ENCODE results near the gene CBFA2T3.

Gene CBFA2T3

DNA sequence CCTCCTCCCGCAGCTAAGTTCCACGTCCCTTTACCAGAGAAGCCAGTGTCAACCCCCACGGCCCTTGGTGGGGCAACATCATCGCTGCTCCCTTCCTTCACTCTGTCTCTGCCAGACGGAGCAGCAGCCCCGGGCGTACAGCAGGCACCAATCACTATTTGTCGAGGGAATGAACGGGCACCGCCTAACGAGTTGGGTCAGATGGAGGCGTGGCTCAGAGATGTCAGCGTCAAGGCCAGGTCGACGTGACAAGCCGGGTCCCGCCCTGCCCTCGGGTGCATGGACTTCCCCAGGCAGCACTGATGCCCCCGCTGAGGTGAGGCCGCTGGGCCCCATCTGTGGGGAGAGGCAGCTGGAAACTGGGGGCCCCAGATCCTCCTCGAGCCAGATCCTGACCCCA, 50.0 kb downstream of the CBFA2T3 start:
- no peak overlapping the region for H3K27ac ChIP-seq (ENCODE audit: low read length)
- no peaks in the 10 kb centered on the region for H3K9me3 ChIP-seq (ENCODE audit: control insufficient read depth in 1 of 2, low read length in 2 of 2)
- peaks cover 0 to 8% of the 10 kb centered on the region in 2 donors for H3K4me1 ChIP-seq (ENCODE audit: control insufficient read depth in 1 of 2, insufficient read depth in 2 of 2, low read length in 2 of 2)
- H3K36me3 ChIP-seq (ENCODE audit: control insufficient read depth in 1 of 2, insufficient read depth in 2 of 2, low read length in 2 of 2) = no peaks in the 10 kb centered on the region
- H3K27me3 ChIP-seq (ENCODE audit: low read depth, low read length) = no peaks in the 10 kb centered on the region
- H3K4me3 ChIP-seq (ENCODE audit: low read depth in 1 of 2, low read length in 2 of 2) = no peak overlapping the region

DNA sequence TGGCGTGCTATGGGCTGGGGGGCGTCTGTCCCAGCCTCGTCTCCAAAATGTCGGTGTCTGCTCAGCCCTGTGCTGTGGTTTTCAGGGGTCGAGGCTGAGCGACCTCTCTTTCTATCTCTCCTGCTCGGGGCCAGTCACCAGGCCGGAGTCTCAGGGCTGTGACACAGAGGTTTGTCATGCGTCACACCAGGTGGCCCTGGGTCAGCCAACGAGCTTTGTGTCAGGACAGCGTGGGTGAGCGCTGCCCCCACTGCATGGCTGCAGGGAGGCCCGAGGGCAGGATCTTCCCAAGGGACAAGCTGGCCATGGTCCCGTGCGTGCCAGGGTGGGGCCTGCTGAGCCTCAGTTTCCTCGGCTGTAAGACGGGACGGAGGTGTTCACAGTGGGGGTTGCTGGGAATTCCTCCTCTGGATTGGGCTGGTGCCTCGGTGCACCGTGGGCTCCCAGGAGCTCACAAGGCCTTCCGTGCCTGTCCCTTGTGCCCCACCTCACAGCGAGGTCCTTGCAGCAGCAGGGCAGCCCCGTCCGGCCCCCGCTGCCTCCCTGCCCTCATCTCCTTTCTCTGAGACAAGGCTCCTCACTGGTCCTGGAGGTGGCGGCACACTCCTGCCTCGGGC, 50.5 kb downstream of the CBFA2T3 start:
- no peak overlapping the region for H3K4me3 ChIP-seq (ENCODE audit: low read depth in 1 of 2, low read length in 2 of 2)
- no peaks in the 10 kb centered on the region for H3K27me3 ChIP-seq (ENCODE audit: low read depth, low read length)
- no peaks in the 10 kb centered on the region for H3K36me3 ChIP-seq (ENCODE audit: control insufficient read depth in 1 of 2, insufficient read depth in 2 of 2, low read length in 2 of 2)
- H3K9me3 ChIP-seq (ENCODE audit: control insufficient read depth in 1 of 2, low read length in 2 of 2) = no peaks in the 10 kb centered on the region
- H3K27ac ChIP-seq (ENCODE audit: low read length) = no peak overlapping the region
- peaks cover 0 to 14% of the 10 kb centered on the region in 2 donors for H3K4me1 ChIP-seq (ENCODE audit: control insufficient read depth in 1 of 2, insufficient read depth in 2 of 2, low read length in 2 of 2)

DNA sequence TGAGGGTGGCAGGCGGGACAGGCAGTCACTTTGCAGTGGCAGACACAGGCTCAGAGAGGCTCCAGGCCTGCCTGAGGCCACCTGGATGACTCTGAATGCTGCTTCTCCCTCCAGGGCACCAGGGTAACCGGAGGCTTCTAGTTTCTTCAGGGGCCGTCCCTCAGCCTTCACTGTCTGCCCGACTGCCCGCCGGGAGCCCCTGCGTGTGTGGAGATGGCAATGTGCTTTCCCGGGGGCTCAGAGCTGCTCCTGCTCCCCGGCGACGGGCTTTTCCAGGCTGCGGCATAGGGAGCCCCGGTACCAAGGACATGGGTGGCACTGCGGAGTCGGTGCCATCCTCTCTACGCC, 51.5 kb downstream of the CBFA2T3 start:
- Histone ChIP-seq H3K27me3 (ENCODE audit: low read depth, low read length) (no peaks in the 10 kb centered on the region), H3K4me1 (ENCODE audit: control insufficient read depth in 1 of 2, insufficient read depth in 2 of 2, low read length in 2 of 2) (peaks cover 0 to 23% of the 10 kb centered on the region in 2 donors), H3K27ac (ENCODE audit: low read length) (no peak overlapping the region), H3K36me3 (ENCODE audit: control insufficient read depth in 1 of 2, insufficient read depth in 2 of 2, low read length in 2 of 2) (no peaks in the 10 kb centered on the region), H3K9me3 (ENCODE audit: control insufficient read depth in 1 of 2, low read length in 2 of 2) (no peaks in the 10 kb centered on the region), H3K4me3 (ENCODE audit: low read depth in 1 of 2, low read length in 2 of 2) (no peak overlapping the region)

DNA sequence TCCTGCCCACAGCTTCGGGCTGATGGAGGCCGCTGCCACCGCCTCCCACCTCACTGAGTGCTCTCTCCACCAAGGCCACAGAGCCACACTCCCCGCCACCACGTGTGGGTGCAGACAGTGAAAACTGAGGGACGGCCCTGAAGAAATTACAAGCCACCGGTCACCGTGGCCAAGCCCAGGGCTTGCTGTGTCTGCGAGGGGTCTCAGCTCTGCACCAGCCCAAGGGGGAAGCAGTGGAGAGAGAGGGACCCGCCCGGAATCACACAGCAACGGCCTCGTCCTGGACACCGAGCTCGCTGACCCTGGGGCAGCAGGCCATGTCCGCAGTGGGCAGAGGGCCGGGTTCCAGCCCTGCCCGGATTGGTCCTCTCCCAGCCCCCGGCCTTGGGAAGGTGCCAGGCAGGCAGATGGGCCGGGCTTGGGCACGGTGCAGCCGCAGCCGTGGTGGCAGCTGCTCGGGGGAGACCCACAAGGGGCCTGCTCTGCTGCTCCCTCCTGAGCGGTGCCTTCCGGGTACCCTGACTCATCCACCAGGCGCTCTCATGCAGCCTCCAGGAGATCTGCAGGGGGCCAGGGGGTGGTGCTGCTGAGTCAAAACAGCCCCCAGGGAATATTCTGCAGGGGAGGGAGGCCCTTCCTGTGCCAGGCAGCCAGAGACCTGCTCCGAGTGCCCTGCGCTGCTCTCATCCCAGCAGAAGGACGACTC, 52.0 kb downstream of the CBFA2T3 start:
- no peaks in the 10 kb centered on the region for H3K27me3 ChIP-seq (ENCODE audit: low read depth, low read length)
- H3K4me3 ChIP-seq (ENCODE audit: low read depth in 1 of 2, low read length in 2 of 2) = no peak overlapping the region
- peaks cover 0 to 25% of the 10 kb centered on the region in 2 donors for H3K4me1 ChIP-seq (ENCODE audit: control insufficient read depth in 1 of 2, insufficient read depth in 2 of 2, low read length in 2 of 2)
- H3K36me3 ChIP-seq (ENCODE audit: control insufficient read depth in 1 of 2, insufficient read depth in 2 of 2, low read length in 2 of 2) = no peaks in the 10 kb centered on the region
- H3K9me3 ChIP-seq (ENCODE audit: control insufficient read depth in 1 of 2, low read length in 2 of 2) = no peaks in the 10 kb centered on the region
- H3K27ac ChIP-seq (ENCODE audit: low read length) = no peak overlapping the region

DNA sequence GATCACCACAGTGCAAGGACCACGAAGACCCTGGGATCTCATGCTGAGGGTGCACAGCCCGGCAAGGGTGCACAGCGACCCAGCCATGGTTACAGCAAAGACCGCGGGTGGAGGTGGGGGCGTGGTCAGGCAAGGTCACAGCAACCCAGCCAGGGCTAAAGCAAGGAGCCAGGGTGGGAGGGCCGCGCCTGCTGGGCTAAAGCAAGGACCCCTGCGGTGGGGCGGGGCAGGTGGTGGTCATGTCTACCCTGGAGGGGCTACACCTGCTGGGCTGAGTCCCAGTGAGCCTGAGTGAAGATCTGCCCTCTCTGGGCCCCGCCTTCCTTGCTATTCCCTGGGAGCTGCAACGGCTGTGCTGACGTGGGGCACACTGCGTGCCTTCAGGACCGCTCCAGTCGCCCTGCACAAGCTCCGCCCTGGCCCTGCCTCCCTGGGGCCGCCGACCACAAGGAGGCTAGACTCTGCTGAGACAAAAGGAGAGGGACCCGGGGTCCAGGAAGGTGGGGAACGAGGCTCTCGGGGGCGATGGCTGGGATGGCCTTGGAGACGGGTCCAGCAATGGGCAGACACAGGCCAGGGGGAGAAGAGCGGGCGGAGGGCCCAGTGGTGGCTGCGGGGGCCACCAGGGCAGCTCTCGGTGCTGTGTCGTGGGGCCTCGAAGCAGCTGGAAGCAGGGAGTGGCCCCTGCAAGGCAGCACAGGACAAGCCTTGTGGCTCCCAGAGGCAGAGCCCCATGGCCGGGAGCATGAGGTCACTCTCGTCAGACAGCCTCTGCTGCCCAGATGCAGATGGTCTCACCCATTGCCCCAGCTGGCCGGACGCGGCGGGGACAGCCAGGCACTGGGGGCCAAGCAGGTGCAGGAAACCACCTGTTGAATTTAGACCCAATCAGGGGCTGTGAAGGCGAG, 52.8 kb downstream of the CBFA2T3 start:
- Histone ChIP-seq H3K4me3 (ENCODE audit: low read depth in 1 of 2, low read length in 2 of 2) (no peak overlapping the region), H3K27ac (ENCODE audit: low read length) (no peak overlapping the region), H3K9me3 (ENCODE audit: control insufficient read depth in 1 of 2, low read length in 2 of 2) (no peaks in the 10 kb centered on the region), H3K27me3 (ENCODE audit: low read depth, low read length) (no peaks in the 10 kb centered on the region), H3K4me1 (ENCODE audit: control insufficient read depth in 1 of 2, insufficient read depth in 2 of 2, low read length in 2 of 2) (peaks cover 0 to 25% of the 10 kb centered on the region in 2 donors), H3K36me3 (ENCODE audit: control insufficient read depth in 1 of 2, insufficient read depth in 2 of 2, low read length in 2 of 2) (no peaks in the 10 kb centered on the region)

DNA sequence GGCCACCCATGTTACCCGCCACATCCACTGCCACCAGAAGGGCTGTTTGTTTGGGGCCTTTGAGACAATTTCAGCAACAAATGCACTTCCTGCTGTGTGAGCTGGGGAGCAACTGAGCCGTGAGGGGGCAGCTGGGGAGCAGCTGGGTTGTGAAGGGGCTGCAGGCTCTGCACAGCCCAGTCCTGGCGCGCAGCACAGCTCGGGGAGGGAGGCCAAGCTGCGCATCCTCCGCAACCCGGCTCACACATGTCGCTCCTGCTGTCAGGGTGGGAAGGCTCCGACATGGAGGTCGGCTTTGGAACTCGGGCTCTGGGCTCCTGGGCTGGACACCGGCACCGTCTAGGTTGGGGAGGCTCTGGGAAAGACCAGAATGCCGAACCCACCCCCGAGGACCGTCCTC, 53.6 kb downstream of the CBFA2T3 start:
- no peaks in the 10 kb centered on the region for H3K9me3 ChIP-seq (ENCODE audit: control insufficient read depth in 1 of 2, low read length in 2 of 2)
- H3K4me1 ChIP-seq (ENCODE audit: control insufficient read depth in 1 of 2, insufficient read depth in 2 of 2, low read length in 2 of 2) = peaks cover 0 to 25% of the 10 kb centered on the region in 2 donors
- H3K4me3 ChIP-seq (ENCODE audit: low read depth in 1 of 2, low read length in 2 of 2) = no peak overlapping the region
- H3K36me3 ChIP-seq (ENCODE audit: control insufficient read depth in 1 of 2, insufficient read depth in 2 of 2, low read length in 2 of 2) = no peaks in the 10 kb centered on the region
- H3K27ac ChIP-seq (ENCODE audit: low read length) = no peak overlapping the region
- H3K27me3 ChIP-seq (ENCODE audit: low read depth, low read length) = no peaks in the 10 kb centered on the region

DNA sequence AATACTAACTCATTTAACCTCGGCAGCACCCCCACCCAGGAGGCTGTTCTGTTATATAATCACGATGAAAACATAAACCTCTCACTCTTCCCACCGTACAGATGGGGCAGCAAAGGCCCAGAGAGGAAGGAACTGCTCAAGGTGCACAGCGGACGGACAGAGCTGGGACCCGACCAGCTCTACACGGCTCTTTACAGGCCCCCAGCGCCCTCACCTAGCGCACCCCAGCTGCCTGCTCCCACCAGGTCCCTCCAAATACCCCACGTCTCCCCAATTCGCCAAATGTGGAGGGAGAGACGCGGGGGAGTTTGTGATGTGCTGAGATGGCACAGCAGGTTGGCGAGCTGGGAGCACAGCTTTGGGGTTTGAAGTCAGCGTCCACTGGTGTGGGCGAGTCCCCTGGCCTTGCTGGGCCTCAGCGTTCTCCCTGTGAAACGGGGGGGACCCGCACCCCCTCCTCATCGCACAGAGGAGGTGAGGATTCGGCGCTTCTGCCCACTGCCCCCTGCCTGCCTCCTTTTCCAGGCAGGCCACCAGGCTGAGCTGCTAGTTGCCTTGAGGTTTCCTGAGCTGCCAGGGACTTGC, 54.1 kb downstream of the CBFA2T3 start:
- H3K9me3 ChIP-seq (ENCODE audit: control insufficient read depth in 1 of 2, low read length in 2 of 2) = no peaks in the 10 kb centered on the region
- H3K27ac ChIP-seq (ENCODE audit: low read length) = no peak overlapping the region
- H3K4me3 ChIP-seq (ENCODE audit: low read depth in 1 of 2, low read length in 2 of 2) = no peak overlapping the region
- H3K36me3 ChIP-seq (ENCODE audit: control insufficient read depth in 1 of 2, insufficient read depth in 2 of 2, low read length in 2 of 2) = no peaks in the 10 kb centered on the region
- no peaks in the 10 kb centered on the region for H3K27me3 ChIP-seq (ENCODE audit: low read depth, low read length)
- H3K4me1 ChIP-seq (ENCODE audit: control insufficient read depth in 1 of 2, insufficient read depth in 2 of 2, low read length in 2 of 2) = peaks cover 0 to 25% of the 10 kb centered on the region in 2 donors

DNA sequence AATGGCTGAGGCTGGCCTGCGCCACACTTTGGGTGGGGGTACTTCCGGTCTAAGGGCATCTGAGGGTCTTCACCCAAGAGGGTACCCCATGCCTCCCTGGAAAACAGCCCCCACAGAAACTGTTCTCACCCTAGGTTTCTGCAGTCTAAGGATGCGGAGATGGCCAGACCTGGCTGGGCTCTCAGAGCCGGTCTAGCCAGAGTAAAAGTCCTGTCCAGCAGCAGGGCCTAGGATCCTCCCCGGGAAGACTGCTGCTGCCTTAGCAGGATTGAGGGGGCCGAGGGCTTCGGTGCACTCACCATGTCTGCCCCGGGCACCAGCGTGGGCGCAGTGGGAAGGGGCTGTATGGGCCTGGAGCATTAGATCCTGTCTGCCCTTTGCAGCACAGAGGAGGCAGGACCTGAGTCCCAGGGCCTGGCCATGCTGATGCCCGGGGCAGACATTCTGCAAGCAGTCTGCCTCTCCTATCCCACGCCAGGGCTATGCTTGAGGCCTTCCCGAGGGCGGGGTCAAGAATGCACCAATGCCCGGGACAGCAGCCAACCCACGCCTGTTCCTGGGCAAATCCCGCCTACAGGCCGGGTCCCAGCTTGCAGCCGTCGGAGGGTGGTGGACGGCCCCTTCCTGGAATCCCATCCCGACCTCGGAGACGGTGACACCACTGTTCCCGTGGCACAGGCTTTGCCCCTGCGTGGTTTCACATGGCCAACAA, 54.7 kb downstream of the CBFA2T3 start:
- no peaks in the 10 kb centered on the region for H3K36me3 ChIP-seq (ENCODE audit: control insufficient read depth in 1 of 2, insufficient read depth in 2 of 2, low read length in 2 of 2)
- H3K27me3 ChIP-seq (ENCODE audit: low read depth, low read length) = no peaks in the 10 kb centered on the region
- H3K9me3 ChIP-seq (ENCODE audit: control insufficient read depth in 1 of 2, low read length in 2 of 2) = no peaks in the 10 kb centered on the region
- no peak overlapping the region for H3K27ac ChIP-seq (ENCODE audit: low read length)
- peaks cover 0 to 25% of the 10 kb centered on the region in 2 donors for H3K4me1 ChIP-seq (ENCODE audit: control insufficient read depth in 1 of 2, insufficient read depth in 2 of 2, low read length in 2 of 2)
- no peak overlapping the region for H3K4me3 ChIP-seq (ENCODE audit: low read depth in 1 of 2, low read length in 2 of 2)

DNA sequence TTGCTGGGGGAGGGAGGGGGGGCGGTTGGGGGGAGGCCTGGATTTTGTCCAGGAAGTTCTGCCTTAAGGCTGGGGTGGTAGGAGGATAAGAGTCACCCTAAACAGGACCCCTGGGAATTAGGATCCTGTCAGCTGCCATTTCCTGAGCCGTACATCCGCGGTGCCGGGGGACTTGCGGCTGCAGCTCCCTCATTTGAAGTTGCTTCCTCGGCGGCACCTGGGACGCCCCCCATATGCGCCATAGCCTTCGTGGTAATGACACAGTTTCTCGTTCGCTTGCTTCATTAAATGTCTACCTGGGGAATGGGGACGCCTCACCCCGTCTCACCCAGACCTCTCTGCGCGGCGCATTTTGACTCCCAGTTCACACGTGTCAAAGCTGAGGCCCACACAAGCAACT, 55.4 kb downstream of the CBFA2T3 start:
- Histone ChIP-seq H3K4me1 (ENCODE audit: control insufficient read depth in 1 of 2, insufficient read depth in 2 of 2, low read length in 2 of 2) (peaks cover 0 to 25% of the 10 kb centered on the region in 2 donors), H3K27ac (ENCODE audit: low read length) (no peak overlapping the region), H3K9me3 (ENCODE audit: control insufficient read depth in 1 of 2, low read length in 2 of 2) (no peaks in the 10 kb centered on the region)

DNA sequence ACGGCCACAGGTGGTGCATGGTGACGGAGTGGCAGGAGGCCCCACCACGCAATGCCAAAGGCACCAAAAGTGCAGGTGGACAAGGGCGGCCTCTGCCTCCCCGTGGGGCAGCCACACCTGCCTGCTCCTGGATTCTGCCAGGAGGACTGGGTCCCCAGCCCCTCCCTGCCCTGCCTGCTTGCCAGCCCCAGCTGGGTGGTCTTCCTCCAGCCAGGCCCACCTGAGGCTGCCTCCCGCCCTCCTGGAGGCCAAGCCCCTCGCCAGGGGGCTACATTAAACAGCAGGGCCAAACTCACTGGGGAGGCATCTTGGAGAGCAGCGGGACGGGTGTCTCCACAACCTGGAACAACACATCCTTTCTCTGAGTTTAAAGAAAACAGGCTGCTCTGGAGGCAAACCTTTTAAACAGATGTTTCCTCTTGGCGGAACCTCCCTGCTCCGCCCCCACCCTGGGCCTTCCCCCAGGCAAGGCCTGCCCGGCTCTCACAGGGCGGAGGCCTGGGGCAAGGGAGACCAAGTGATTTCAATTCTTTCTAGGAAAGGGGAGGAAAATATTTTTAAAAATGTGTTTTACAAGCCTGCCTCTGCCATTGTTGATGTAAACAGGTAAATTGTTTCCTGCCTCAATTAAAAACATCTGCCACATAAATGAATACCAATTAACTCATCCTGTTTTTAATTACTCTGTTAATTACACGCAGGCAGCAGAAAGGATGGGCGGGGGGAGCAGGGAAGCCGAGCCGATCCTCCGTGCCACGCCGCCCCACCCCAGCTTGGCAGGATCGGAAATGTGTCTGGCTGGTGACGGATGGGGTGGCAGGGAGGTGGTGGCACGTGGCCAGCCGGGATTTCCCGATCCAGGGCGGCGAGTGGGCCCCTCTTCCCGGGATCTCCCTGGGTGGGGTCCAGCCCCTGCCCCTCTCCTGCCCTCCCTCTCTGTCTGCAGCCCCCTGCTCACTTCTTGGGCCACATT, 56.1 kb downstream of the CBFA2T3 start:
- no peaks in the 10 kb centered on the region for H3K36me3 ChIP-seq (ENCODE audit: control insufficient read depth in 1 of 2, insufficient read depth in 2 of 2, low read length in 2 of 2)
- H3K4me1 ChIP-seq (ENCODE audit: control insufficient read depth in 1 of 2, insufficient read depth in 2 of 2, low read length in 2 of 2) = peaks cover 0 to 25% of the 10 kb centered on the region in 2 donors
- no peak overlapping the region for H3K4me3 ChIP-seq (ENCODE audit: low read depth in 1 of 2, low read length in 2 of 2)
- H3K9me3 ChIP-seq (ENCODE audit: control insufficient read depth in 1 of 2, low read length in 2 of 2) = no peaks in the 10 kb centered on the region
- H3K27ac ChIP-seq (ENCODE audit: low read length) = no peak overlapping the region
- H3K27me3 ChIP-seq (ENCODE audit: low read depth, low read length) = no peaks in the 10 kb centered on the region

More for the DNA sequence above, 55.4 kb downstream of the CBFA2T3 start:
- H3K36me3 ChIP-seq (ENCODE audit: control insufficient read depth in 1 of 2, insufficient read depth in 2 of 2, low read length in 2 of 2) = no peaks in the 10 kb centered on the region
- H3K27me3 ChIP-seq (ENCODE audit: low read depth, low read length) = no peaks in the 10 kb centered on the region
- no peak overlapping the region for H3K4me3 ChIP-seq (ENCODE audit: low read depth in 1 of 2, low read length in 2 of 2)

Measured in muscle layer of duodenum (tissue), 2 donors.